Islet precursor cell (in vitro differentiated cells): Measurements from ENCODE around the gene MACROD2.
"Not testable (repeated sequence)": the region's sequence is repeated elsewhere in the genome, so short reads cannot be mapped to it uniquely, and the experiment has no call there.

Experiments
- DNase-seq: peaks from one replicate; pipeline ENCODE4 v3.0.0-alpha.2; 2018

Gene MACROD2

GRCh38 chr20:14415467-14415866 is 420.2 kb downstream of the MACROD2 start:
- no peak for DNase-seq

- DNase-seq = no peak
Measured at GRCh38 chr20:14418376-14418775, 423.1 kb downstream of the MACROD2 start.

- no peak for DNase-seq
Measured at GRCh38 chr20:14422892-14423291, 427.6 kb downstream of the MACROD2 start.

GRCh38 chr20:14431568-14431967 is 436.3 kb downstream of the MACROD2 start:
- no peak for DNase-seq

- DNase-seq = no peak
Measured at GRCh38 chr20:14432085-14432484, 436.8 kb downstream of the MACROD2 start.

- no peak for DNase-seq
Measured at GRCh38 chr20:14432597-14432996, 437.3 kb downstream of the MACROD2 start.

- no peak for DNase-seq
Measured at GRCh38 chr20:14434384-14435136, 439.2 kb downstream of the MACROD2 start.

GRCh38 chr20:14441201-14441600 is 445.9 kb downstream of the MACROD2 start:
- DNase-seq = no peak

- DNase-seq = no peak
Measured at GRCh38 chr20:14444106-14444505, 448.8 kb downstream of the MACROD2 start.

- DNase-seq = no peak
Measured at GRCh38 chr20:14445310-14445709, 450.0 kb downstream of the MACROD2 start.

- no peak for DNase-seq
Measured at GRCh38 chr20:14445902-14446301, 450.6 kb downstream of the MACROD2 start.

GRCh38 chr20:14446446-14446845 is 451.1 kb downstream of the MACROD2 start:
- no peak for DNase-seq

- no peak for DNase-seq
Measured at GRCh38 chr20:14449323-14449722, 454.0 kb downstream of the MACROD2 start.

- no peak for DNase-seq
Measured at GRCh38 chr20:14450256-14450655, 454.9 kb downstream of the MACROD2 start.

GRCh38 chr20:14451458-14451857 is 456.1 kb downstream of the MACROD2 start:
- DNase-seq = peak; percentile 60

GRCh38 chr20:14453259-14453658 is 457.9 kb downstream of the MACROD2 start:
- no peak for DNase-seq

GRCh38 chr20:14454296-14454695 is 459.0 kb downstream of the MACROD2 start:
- DNase-seq = no peak

GRCh38 chr20:14467104-14467827 is 471.9 kb downstream of the MACROD2 start:
- not testable (repeated sequence) for DNase-seq

GRCh38 chr20:14470231-14470899 is 475.0 kb downstream of the MACROD2 start:
- no peak for DNase-seq

GRCh38 chr20:14470977-14471661 is 475.8 kb downstream of the MACROD2 start:
- no peak for DNase-seq

GRCh38 chr20:14477125-14477524 is 481.8 kb downstream of the MACROD2 start:
- no peak for DNase-seq

- DNase-seq = no peak
Measured at GRCh38 chr20:14478126-14478525, 482.8 kb downstream of the MACROD2 start.

- no peak for DNase-seq
Measured at GRCh38 chr20:14481863-14482262, 486.5 kb downstream of the MACROD2 start.
